ENCODE data around the gene RNF123.

Gene RNF123

DNA sequence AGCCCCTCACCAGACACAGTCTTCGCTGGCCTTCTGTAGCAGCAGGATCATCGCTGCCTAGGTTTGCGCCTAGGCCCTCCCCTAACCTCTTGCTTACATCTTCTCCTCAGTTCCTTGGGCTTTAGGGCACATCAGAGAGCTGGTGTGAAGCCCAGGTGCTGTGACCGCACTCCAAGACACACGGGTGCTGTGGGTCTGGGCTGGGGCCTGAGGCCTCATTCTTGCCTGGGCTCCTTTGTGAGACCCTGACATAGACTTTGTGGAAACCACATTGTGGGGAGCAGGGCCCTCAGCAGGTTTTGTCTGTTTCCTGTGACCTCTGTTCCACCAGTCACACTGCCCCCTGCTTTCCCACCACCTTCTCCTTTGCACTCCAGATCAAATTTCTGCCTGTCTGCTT lies 22.1 kb downstream of the RNF123 start:
- no peaks in the 10 kb centered on the region for H3K9me3 ChIP-seq (ENCODE audit: control insufficient read depth, low read length)
- peaks cover 4% of the 10 kb centered on the region for H3K4me1 ChIP-seq (ENCODE audit: control insufficient read depth, insufficient read depth, low read length, poor library complexity, severe bottlenecking)
- no peaks in the 10 kb centered on the region for H3K36me3 ChIP-seq (ENCODE audit: control insufficient read depth, insufficient read depth, low read length)
- no peak overlapping the region for H3K27ac ChIP-seq (ENCODE audit: insufficient read depth, low read length, poor library complexity, severe bottlenecking)
- H3K4me3 ChIP-seq (ENCODE audit: insufficient read depth, low read depth, low read length, poor library complexity, severe bottlenecking): no peak overlapping the region
- no peaks in the 10 kb centered on the region for H3K27me3 ChIP-seq (replicated peaks; ENCODE audit: control insufficient read depth, insufficient read depth, low read length, poor library complexity, severe bottlenecking)
- no peak for DNase-seq

GRCh38 chr3:49712166-49712565 lies 22.8 kb downstream of the RNF123 start:
- Histone ChIP-seq H3K4me1 (ENCODE audit: control insufficient read depth, insufficient read depth, low read length, poor library complexity, severe bottlenecking) (peaks cover 4% of the 10 kb centered on the region), H3K4me3 (ENCODE audit: insufficient read depth, low read depth, low read length, poor library complexity, severe bottlenecking) (no peak overlapping the region), H3K9me3 (ENCODE audit: control insufficient read depth, low read length) (no peaks in the 10 kb centered on the region), H3K27ac (ENCODE audit: insufficient read depth, low read length, poor library complexity, severe bottlenecking) (no peak overlapping the region), H3K36me3 (ENCODE audit: control insufficient read depth, insufficient read depth, low read length) (no peaks in the 10 kb centered on the region), H3K27me3 (replicated peaks; ENCODE audit: control insufficient read depth, insufficient read depth, low read length, poor library complexity, severe bottlenecking) (no peaks in the 10 kb centered on the region)
- DNase-seq: no peak

DNA sequence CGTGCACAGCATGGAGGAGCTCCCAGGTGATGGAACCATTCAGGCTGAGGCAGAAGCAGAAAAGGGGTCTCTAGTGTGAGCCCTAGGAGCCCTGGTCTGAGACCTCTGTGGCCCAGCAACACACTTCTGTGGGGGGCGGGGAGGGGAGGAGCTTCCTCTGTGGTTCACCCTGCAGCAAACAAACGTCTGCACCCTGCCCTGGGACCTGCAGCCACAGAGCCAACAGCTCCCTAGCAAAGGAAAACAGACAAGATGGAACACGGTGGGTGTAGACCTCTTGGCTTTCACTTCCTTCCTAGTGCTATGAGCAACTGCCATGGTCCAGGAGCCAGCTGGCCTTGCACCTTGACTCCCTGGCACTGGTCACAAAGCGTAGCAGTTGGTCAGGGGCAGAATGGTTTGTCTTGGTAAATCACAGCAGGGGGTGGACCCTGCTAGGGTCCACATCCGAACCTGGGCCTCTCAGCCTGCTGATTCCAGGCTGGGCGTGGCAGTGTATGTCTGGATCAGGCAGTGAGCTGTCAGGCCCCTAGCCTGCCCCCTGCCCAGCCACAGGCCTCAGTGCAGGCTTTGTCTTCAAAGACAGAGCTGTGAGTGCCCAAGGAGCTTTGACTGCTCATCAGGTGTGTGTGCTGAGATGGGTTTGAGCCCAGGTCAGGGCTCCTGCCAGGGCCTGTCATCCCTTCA lies 23.4 kb downstream of the RNF123 start:
- DNase-seq: no peak
- no peaks in the 10 kb centered on the region for H3K27me3 ChIP-seq (replicated peaks; ENCODE audit: control insufficient read depth, insufficient read depth, low read length, poor library complexity, severe bottlenecking)
- H3K4me1 ChIP-seq (ENCODE audit: control insufficient read depth, insufficient read depth, low read length, poor library complexity, severe bottlenecking): peaks cover 4% of the 10 kb centered on the region
- H3K9me3 ChIP-seq (ENCODE audit: control insufficient read depth, low read length): no peaks in the 10 kb centered on the region
- H3K4me3 ChIP-seq (ENCODE audit: insufficient read depth, low read depth, low read length, poor library complexity, severe bottlenecking): no peak overlapping the region
- no peaks in the 10 kb centered on the region for H3K36me3 ChIP-seq (ENCODE audit: control insufficient read depth, insufficient read depth, low read length)
- no peak overlapping the region for H3K27ac ChIP-seq (ENCODE audit: insufficient read depth, low read length, poor library complexity, severe bottlenecking)

- peaks cover 6% of the 10 kb centered on the region for H3K4me1 ChIP-seq (ENCODE audit: control insufficient read depth, insufficient read depth, low read length, poor library complexity, severe bottlenecking)
- H3K27me3 ChIP-seq (replicated peaks; ENCODE audit: control insufficient read depth, insufficient read depth, low read length, poor library complexity, severe bottlenecking): no peaks in the 10 kb centered on the region
- no peak overlapping the region for H3K27ac ChIP-seq (ENCODE audit: insufficient read depth, low read length, poor library complexity, severe bottlenecking)
- H3K9me3 ChIP-seq (ENCODE audit: control insufficient read depth, low read length): no peaks in the 10 kb centered on the region
- no peak for DNase-seq
- H3K36me3 ChIP-seq (ENCODE audit: control insufficient read depth, insufficient read depth, low read length): no peaks in the 10 kb centered on the region
- H3K4me3 ChIP-seq (ENCODE audit: insufficient read depth, low read depth, low read length, poor library complexity, severe bottlenecking): no peak overlapping the region
These were observed 24.2 kb downstream of the RNF123 start for GRCh38 chr3:49713336-49714105.

GRCh38 chr3:49714728-49715550 lies 25.6 kb downstream of the RNF123 start:
- H3K27me3 ChIP-seq (replicated peaks; ENCODE audit: control insufficient read depth, insufficient read depth, low read length, poor library complexity, severe bottlenecking): no peaks in the 10 kb centered on the region
- H3K4me3 ChIP-seq (ENCODE audit: insufficient read depth, low read depth, low read length, poor library complexity, severe bottlenecking): no peak overlapping the region
- H3K27ac ChIP-seq (ENCODE audit: insufficient read depth, low read length, poor library complexity, severe bottlenecking): no peak overlapping the region
- H3K9me3 ChIP-seq (ENCODE audit: control insufficient read depth, low read length): no peaks in the 10 kb centered on the region
- H3K4me1 ChIP-seq (ENCODE audit: control insufficient read depth, insufficient read depth, low read length, poor library complexity, severe bottlenecking): peaks cover 13% of the 10 kb centered on the region
- H3K36me3 ChIP-seq (ENCODE audit: control insufficient read depth, insufficient read depth, low read length): no peaks in the 10 kb centered on the region
- DNase-seq: no peak

GRCh38 chr3:49715611-49716121 lies 26.3 kb downstream of the RNF123 start:
- peaks cover 13% of the 10 kb centered on the region for H3K4me1 ChIP-seq (ENCODE audit: control insufficient read depth, insufficient read depth, low read length, poor library complexity, severe bottlenecking)
- no peak overlapping the region for H3K27ac ChIP-seq (ENCODE audit: insufficient read depth, low read length, poor library complexity, severe bottlenecking)
- no peaks in the 10 kb centered on the region for H3K27me3 ChIP-seq (replicated peaks; ENCODE audit: control insufficient read depth, insufficient read depth, low read length, poor library complexity, severe bottlenecking)
- no peaks in the 10 kb centered on the region for H3K9me3 ChIP-seq (ENCODE audit: control insufficient read depth, low read length)
- H3K36me3 ChIP-seq (ENCODE audit: control insufficient read depth, insufficient read depth, low read length): no peaks in the 10 kb centered on the region
- no peak overlapping the region for H3K4me3 ChIP-seq (ENCODE audit: insufficient read depth, low read depth, low read length, poor library complexity, severe bottlenecking)
- no peak for DNase-seq

DNA sequence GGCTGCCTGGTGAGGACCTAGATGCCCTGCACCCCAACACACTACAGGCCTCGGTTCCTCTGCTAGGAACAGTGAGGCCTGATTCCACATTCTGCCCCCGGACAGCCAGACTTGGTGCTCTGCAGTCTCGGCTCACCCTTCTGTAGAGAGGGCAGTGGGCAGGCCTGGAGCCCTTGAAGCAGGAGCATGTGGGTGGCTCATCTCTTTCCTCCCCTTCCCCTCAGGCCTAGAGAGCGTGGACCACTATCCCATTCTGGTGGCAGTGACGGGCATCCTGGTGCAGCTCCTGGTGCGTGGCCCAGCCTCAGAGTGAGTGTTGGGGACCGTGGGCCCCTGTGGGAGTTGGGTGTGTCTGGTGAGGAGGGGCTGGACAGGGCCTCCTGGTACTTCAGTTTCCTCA lies 26.8 kb downstream of the RNF123 start:
- DNase-seq: no peak
- H3K4me3 ChIP-seq (ENCODE audit: insufficient read depth, low read depth, low read length, poor library complexity, severe bottlenecking): no peak overlapping the region
- peaks cover 13% of the 10 kb centered on the region for H3K4me1 ChIP-seq (ENCODE audit: control insufficient read depth, insufficient read depth, low read length, poor library complexity, severe bottlenecking)
- no peaks in the 10 kb centered on the region for H3K9me3 ChIP-seq (ENCODE audit: control insufficient read depth, low read length)
- no peak overlapping the region for H3K27ac ChIP-seq (ENCODE audit: insufficient read depth, low read length, poor library complexity, severe bottlenecking)
- peaks cover 4% of the 10 kb centered on the region for H3K36me3 ChIP-seq (ENCODE audit: control insufficient read depth, insufficient read depth, low read length)
- no peaks in the 10 kb centered on the region for H3K27me3 ChIP-seq (replicated peaks; ENCODE audit: control insufficient read depth, insufficient read depth, low read length, poor library complexity, severe bottlenecking)

GRCh38 chr3:49716691-49717210 lies 27.4 kb downstream of the RNF123 start:
- Histone ChIP-seq H3K9me3 (ENCODE audit: control insufficient read depth, low read length) (no peaks in the 10 kb centered on the region), H3K27ac (ENCODE audit: insufficient read depth, low read length, poor library complexity, severe bottlenecking) (no peak overlapping the region), H3K4me3 (ENCODE audit: insufficient read depth, low read depth, low read length, poor library complexity, severe bottlenecking) (no peak overlapping the region), H3K36me3 (ENCODE audit: control insufficient read depth, insufficient read depth, low read length) (peaks cover 9% of the 10 kb centered on the region), H3K4me1 (ENCODE audit: control insufficient read depth, insufficient read depth, low read length, poor library complexity, severe bottlenecking) (peaks cover 13% of the 10 kb centered on the region), H3K27me3 (replicated peaks; ENCODE audit: control insufficient read depth, insufficient read depth, low read length, poor library complexity, severe bottlenecking) (no peaks in the 10 kb centered on the region)
- no peak for DNase-seq

GRCh38 chr3:49717211-49717958 lies 28.0 kb downstream of the RNF123 start:
- Histone ChIP-seq H3K27ac (ENCODE audit: insufficient read depth, low read length, poor library complexity, severe bottlenecking) (no peak overlapping the region), H3K27me3 (replicated peaks; ENCODE audit: control insufficient read depth, insufficient read depth, low read length, poor library complexity, severe bottlenecking) (no peaks in the 10 kb centered on the region), H3K36me3 (ENCODE audit: control insufficient read depth, insufficient read depth, low read length) (peaks cover 15% of the 10 kb centered on the region), H3K4me3 (ENCODE audit: insufficient read depth, low read depth, low read length, poor library complexity, severe bottlenecking) (no peak overlapping the region), H3K9me3 (ENCODE audit: control insufficient read depth, low read length) (no peaks in the 10 kb centered on the region), H3K4me1 (ENCODE audit: control insufficient read depth, insufficient read depth, low read length, poor library complexity, severe bottlenecking) (peaks cover 13% of the 10 kb centered on the region)
- DNase-seq: no peak
